HG03175 (cell line): Measurements from ENCODE around the gene PATZ1.

Experiments
- ATAC-seq: cut with Tn5 transposase; IDR thresholded peaks from one replicate; pipeline ENCODE4 v1.9.1; 2021; ENCODE audit warnings: mild to moderate bottlenecking, moderate library complexity; ENCODE audit not compliant: unreplicated experiment

The PATZ1 gene

DNA sequence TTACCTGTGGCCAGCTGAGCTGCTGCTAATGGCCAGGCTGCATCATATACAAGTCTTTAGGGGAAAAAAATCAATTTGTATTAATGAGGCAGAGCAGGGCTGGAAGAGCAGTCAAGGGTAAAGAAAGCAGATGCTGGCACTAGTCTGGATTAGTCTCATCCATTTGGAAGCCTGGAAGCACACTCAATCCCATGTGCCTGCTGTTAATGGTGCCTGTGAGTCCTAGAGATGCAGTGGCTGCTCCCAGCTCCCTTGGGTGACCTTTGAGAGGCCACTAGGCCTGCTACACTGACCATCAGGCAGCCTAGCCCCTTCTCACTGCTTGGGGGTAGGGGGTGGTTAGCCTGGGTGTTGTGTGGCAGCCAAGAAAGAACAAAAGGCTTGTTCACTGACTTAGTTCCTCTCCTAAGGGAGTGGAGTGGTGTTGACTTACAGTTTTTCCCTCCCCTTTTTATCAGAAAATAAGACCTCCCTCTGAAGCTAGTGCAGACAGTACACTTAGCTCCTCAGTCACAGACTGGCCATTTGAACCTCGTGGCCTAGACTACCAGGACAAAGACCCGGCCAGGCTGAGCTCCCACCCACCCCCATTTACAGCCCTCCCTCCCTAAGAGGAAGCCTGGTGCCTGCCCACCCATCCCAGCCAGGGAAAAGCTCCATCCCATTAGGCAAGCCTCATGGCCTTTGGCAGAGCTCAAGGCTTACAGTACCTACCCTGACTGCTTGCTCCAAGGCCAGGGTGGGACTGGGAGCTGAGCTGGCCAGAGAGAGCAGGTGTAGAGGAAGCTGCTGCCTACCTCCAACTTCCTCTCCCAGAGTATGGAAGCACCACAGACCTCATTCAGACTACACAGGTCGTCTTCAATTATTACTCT lies 61.6 kb downstream of the PATZ1 start:
- ATAC-seq: no peak

- ATAC-seq: no peak
Measured at GRCh38 chr22:31282748-31283468, 63.2 kb downstream of the PATZ1 start.

- ATAC-seq: no peak
Measured at GRCh38 chr22:31281733-31282132, 64.4 kb downstream of the PATZ1 start.

DNA sequence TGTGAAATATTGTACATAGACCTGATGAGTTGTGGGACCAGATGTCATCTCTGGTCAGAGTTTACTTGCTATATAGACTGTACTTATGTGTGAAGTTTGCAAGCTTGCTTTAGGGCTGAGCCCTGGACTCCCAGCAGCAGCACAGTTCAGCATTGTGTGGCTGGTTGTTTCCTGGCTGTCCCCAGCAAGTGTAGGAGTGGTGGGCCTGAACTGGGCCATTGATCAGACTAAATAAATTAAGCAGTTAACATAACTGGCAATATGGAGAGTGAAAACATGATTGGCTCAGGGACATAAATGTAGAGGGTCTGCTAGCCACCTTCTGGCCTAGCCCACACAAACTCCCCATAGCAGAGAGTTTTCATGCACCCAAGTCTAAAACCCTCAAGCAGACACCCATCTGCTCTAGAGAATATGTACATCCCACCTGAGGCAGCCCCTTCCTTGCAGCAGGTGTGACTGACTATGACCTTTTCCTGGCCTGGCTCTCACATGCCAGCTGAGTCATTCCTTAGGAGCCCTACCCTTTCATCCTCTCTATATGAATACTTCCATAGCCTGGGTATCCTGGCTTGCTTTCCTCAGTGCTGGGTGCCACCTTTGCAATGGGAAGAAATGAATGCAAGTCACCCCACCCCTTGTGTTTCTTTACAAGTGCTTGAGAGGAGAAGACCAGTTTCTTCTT lies 66.2 kb downstream of the PATZ1 start:
- no peak for ATAC-seq

- no peak for ATAC-seq
Measured at GRCh38 chr22:31279327-31279669, 66.8 kb downstream of the PATZ1 start.

DNA sequence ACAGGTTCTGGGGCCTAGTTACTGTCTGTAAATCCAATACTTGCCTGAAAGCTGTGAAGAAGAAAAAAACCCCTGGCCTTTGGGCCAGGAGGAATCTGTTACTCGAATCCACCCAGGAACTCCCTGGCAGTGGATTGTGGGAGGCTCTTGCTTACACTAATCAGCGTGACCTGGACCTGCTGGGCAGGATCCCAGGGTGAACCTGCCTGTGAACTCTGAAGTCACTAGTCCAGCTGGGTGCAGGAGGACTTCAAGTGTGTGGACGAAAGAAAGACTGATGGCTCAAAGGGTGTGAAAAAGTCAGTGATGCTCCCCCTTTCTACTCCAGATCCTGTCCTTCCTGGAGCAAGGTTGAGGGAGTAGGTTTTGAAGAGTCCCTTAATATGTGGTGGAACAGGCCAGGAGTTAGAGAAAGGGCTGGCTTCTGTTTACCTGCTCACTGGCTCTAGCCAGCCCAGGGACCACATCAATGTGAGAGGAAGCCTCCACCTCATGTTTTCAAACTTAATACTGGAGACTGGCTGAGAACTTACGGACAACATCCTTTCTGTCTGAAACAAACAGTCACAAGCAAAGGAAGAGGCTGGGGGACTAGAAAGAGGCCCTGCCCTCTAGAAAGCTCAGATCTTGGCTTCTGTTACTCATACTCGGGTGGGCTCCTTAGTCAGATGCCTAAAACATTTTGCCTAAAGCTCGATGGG lies 67.4 kb downstream of the PATZ1 start:
- no peak for ATAC-seq

GRCh38 chr22:31278151-31278621 lies 68.0 kb downstream of the PATZ1 start:
- no peak for ATAC-seq

DNA sequence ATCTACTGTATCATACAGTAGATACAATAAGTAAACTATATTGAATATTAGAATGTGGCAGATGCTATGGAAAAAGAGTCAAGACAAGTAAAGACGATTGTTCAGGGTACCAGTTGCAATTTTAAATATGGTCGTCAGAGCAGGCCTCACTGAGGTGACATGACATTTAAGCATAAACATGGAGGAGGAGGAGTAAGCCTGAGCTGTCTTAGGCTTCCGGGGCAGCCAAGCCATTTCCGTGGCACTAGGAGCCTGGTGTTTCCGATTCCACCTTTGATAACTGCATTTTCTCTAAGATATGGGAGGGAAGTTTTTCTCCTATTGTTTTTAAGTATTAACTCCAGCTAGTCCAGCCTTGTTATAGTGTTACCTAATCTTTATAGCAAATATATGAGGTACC lies 68.4 kb downstream of the PATZ1 start:
- ATAC-seq: no peak

- no peak for ATAC-seq
Measured at GRCh38 chr22:31276426-31277167, 69.5 kb downstream of the PATZ1 start.
